ENCODE results near the gene PCNX4. TPM values are rescaled to one million over a fixed set of nuclear protein-coding genes. Genes with fewer than 3 reads are reported as not detected.

The PCNX4 gene
- total RNA-seq, 1 experiment from 2014 or later: 65.1 TPM

- Histone ChIP-seq H3K27ac (no peak overlapping the region), H3K9me2 (ENCODE audit: insufficient read depth) (no peaks in the 10 kb centered on the region), H2AFZ (no peak overlapping the region), H4K20me1 (ENCODE audit: insufficient read depth) (no peaks in the 10 kb centered on the region), H3K4me2 (no peak overlapping the region), H3K9me3 (ENCODE audit: insufficient read depth, low read depth) (0 out of 2 replicates have a peak, but pooled peaks cover 5% of the 10 kb centered on the region), H3F3A (ENCODE audit: insufficient read depth, low read depth) (no peaks in the 10 kb centered on the region), H3K4me1 (replicated peaks; ENCODE audit: insufficient read depth) (no peaks in the 10 kb centered on the region), H3K4me3 (no peak overlapping the region), H3K79me2 (ENCODE audit: low read depth) (no peaks in the 10 kb centered on the region), H3K27me3 (ENCODE audit: insufficient read depth, low read depth) (no peaks in the 10 kb centered on the region), H3K36me3 (ENCODE audit: low read depth) (no peaks in the 10 kb centered on the region)
- no peak for DNase-seq
- ChIA-PET POLR2A (ENCODE audit: unreplicated experiment) (no interaction called here), CTCF (interaction anchor here (0.7 to 1.8 kb wide), 2 partner anchors 116 to 495 kb away, joined by 3 to 8 read pairs; no protein-coding TSS in a partner anchor)
- BruUV-seq (replicated peaks): no TSS peak
- intact Hi-C loops (cut with micrococcal nuclease; ENCODE audit: unreplicated experiment): no loop called here
- no peak for TF ChIP-seq EZH2 (IDR thresholded peaks at IDR 0.05; ENCODE audit: low read depth)
- no peak for TF ChIP-seq CTCF (conservative IDR thresholded peaks at IDR 0.05)
These were observed 23.8 kb upstream of the PCNX4 start for GRCh38 chr14:60067882-60068281.

GRCh38 chr14:60079723-60080122 is 12.0 kb upstream of the PCNX4 start:
- Histone ChIP-seq H3K4me3 (no peak overlapping the region), H3K27me3 (ENCODE audit: insufficient read depth, low read depth) (no peaks in the 10 kb centered on the region), H3F3A (ENCODE audit: insufficient read depth, low read depth) (no peaks in the 10 kb centered on the region), H3K4me1 (replicated peaks; ENCODE audit: insufficient read depth) (no peaks in the 10 kb centered on the region), H3K36me3 (ENCODE audit: low read depth) (no peaks in the 10 kb centered on the region), H3K9me3 (ENCODE audit: insufficient read depth, low read depth) (no peaks in the 10 kb centered on the region; the same call in 1 of the 2 replicates), H3K27ac (no peak overlapping the region), H2AFZ (no peak overlapping the region), H3K4me2 (no peak overlapping the region), H3K9me2 (ENCODE audit: insufficient read depth) (no peaks in the 10 kb centered on the region), H3K79me2 (ENCODE audit: low read depth) (no peaks in the 10 kb centered on the region), H4K20me1 (ENCODE audit: insufficient read depth) (no peaks in the 10 kb centered on the region)
- ChIA-PET CTCF (interaction anchor here (0.6 kb wide), 1 partner anchor 143 kb away, joined by 3 read pairs; no protein-coding TSS in a partner anchor), POLR2A (ENCODE audit: unreplicated experiment) (no interaction called here)
- no peak for DNase-seq
- TF ChIP-seq CTCF (conservative IDR thresholded peaks at IDR 0.05) (no peak), EZH2 (IDR thresholded peaks at IDR 0.05; ENCODE audit: low read depth) (no peak)
- BruUV-seq (replicated peaks): no TSS peak
- intact Hi-C loops (cut with micrococcal nuclease; ENCODE audit: unreplicated experiment): no loop called here

- H2AFZ ChIP-seq: no peak overlapping the region
- no peaks in the 10 kb centered on the region for H4K20me1 ChIP-seq (ENCODE audit: insufficient read depth)
- no peaks in the 10 kb centered on the region for H3K9me2 ChIP-seq (ENCODE audit: insufficient read depth)
- intact Hi-C loops (cut with micrococcal nuclease; ENCODE audit: unreplicated experiment): no loop called here
- H3K9me3 ChIP-seq (ENCODE audit: insufficient read depth, low read depth): no peaks in the 10 kb centered on the region
- no peak for DNase-seq
- POLR2A ChIA-PET (ENCODE audit: unreplicated experiment): no interaction called here
- H3K27ac ChIP-seq: no peak overlapping the region
- no peak overlapping the region for H3K4me3 ChIP-seq
- no TSS peak for BruUV-seq (replicated peaks)
- no peaks in the 10 kb centered on the region for H3F3A ChIP-seq (ENCODE audit: insufficient read depth, low read depth)
- H3K79me2 ChIP-seq (ENCODE audit: low read depth): no peaks in the 10 kb centered on the region
- H3K4me1 ChIP-seq (replicated peaks; ENCODE audit: insufficient read depth): no peaks in the 10 kb centered on the region
- no peak for TF ChIP-seq CTCF (conservative IDR thresholded peaks at IDR 0.05)
- no peak for TF ChIP-seq EZH2 (IDR thresholded peaks at IDR 0.05; ENCODE audit: low read depth)
- no peaks in the 10 kb centered on the region for H3K27me3 ChIP-seq (ENCODE audit: insufficient read depth, low read depth)
- CTCF ChIA-PET: no interaction called here
- no peak overlapping the region for H3K4me2 ChIP-seq
- H3K36me3 ChIP-seq (ENCODE audit: low read depth): no peaks in the 10 kb centered on the region
These were observed 6.6 kb upstream of the PCNX4 start for GRCh38 chr14:60085085-60085484.

Measured in PC-9 (cell line).